ENCODE data around the gene GATA3.

GATA3 gene

GRCh38 chr10:8032558-8032957 is 21.9 kb upstream of the GATA3 start:
- TF ChIP-seq CSRNP3 (CRISPR knock-in tag; IDR thresholded peaks at IDR 0.05) (no peak), ZNF70 (CRISPR knock-in tag; IDR thresholded peaks at IDR 0.05) (no peak), CREB5 (CRISPR knock-in tag; IDR thresholded peaks at IDR 0.05; ENCODE audit: low read depth) (no peak), ZNF8 (CRISPR knock-in tag; IDR thresholded peaks at IDR 0.05) (no peak), SNAI2 (CRISPR knock-in tag; IDR thresholded peaks at IDR 0.05) (no peak), ZNF565 (CRISPR knock-in tag; conservative IDR thresholded peaks at IDR 0.05; ENCODE audit: low read depth) (no peak), TCF4 (CRISPR knock-in tag; IDR thresholded peaks at IDR 0.05; ENCODE audit: borderline replicate concordance) (no peak), TOX (CRISPR knock-in tag; IDR thresholded peaks at IDR 0.05; ENCODE audit: borderline replicate concordance) (no peak), ZFP3 (CRISPR knock-in tag; IDR thresholded peaks at IDR 0.05) (no peak)
- ATAC-seq = no peak

GRCh38 chr10:8033812-8034465 is 20.5 kb upstream of the GATA3 start:
- TF ChIP-seq BACH2 (CRISPR knock-in tag; IDR thresholded peaks at IDR 0.05; ENCODE audit: borderline replicate concordance) (no peak), CSDC2 (CRISPR knock-in tag; IDR thresholded peaks at IDR 0.05) (no peak), CREB5 (CRISPR knock-in tag; IDR thresholded peaks at IDR 0.05; ENCODE audit: low read depth) (no peak)
- ATAC-seq = no peak

- ATAC-seq = no peak
- TF ChIP-seq ZNF565 (CRISPR knock-in tag; conservative IDR thresholded peaks at IDR 0.05; ENCODE audit: low read depth) = no peak
- TF ChIP-seq TCF4 (CRISPR knock-in tag; IDR thresholded peaks at IDR 0.05; ENCODE audit: borderline replicate concordance) = no peak
- TF ChIP-seq TSHZ2 (CRISPR knock-in tag; IDR thresholded peaks at IDR 0.05) = no peak
- TF ChIP-seq POU6F1 (CRISPR knock-in tag; IDR thresholded peaks at IDR 0.05; ENCODE audit: borderline replicate concordance, low read depth) = no peak
- TF ChIP-seq PATZ1 (CRISPR knock-in tag; IDR thresholded peaks at IDR 0.05; ENCODE audit: borderline replicate concordance) = no peak
- no peak for TF ChIP-seq TOX (CRISPR knock-in tag; IDR thresholded peaks at IDR 0.05; ENCODE audit: borderline replicate concordance)
- TF ChIP-seq ZNF70 (CRISPR knock-in tag; IDR thresholded peaks at IDR 0.05) = no peak
- TF ChIP-seq RARB (CRISPR knock-in tag; IDR thresholded peaks at IDR 0.05) = no peak
- no peak for TF ChIP-seq ZFP30 (CRISPR knock-in tag; IDR thresholded peaks at IDR 0.05)
Observed at GRCh38 chr10:8034466-8035005, 20.0 kb upstream of the GATA3 start.

Measured in SK-N-SH treated with all-trans-retinoic acid at 6 μM for 48 hours (cell line).